ENCODE measurements around the gene MED15.

DNA sequence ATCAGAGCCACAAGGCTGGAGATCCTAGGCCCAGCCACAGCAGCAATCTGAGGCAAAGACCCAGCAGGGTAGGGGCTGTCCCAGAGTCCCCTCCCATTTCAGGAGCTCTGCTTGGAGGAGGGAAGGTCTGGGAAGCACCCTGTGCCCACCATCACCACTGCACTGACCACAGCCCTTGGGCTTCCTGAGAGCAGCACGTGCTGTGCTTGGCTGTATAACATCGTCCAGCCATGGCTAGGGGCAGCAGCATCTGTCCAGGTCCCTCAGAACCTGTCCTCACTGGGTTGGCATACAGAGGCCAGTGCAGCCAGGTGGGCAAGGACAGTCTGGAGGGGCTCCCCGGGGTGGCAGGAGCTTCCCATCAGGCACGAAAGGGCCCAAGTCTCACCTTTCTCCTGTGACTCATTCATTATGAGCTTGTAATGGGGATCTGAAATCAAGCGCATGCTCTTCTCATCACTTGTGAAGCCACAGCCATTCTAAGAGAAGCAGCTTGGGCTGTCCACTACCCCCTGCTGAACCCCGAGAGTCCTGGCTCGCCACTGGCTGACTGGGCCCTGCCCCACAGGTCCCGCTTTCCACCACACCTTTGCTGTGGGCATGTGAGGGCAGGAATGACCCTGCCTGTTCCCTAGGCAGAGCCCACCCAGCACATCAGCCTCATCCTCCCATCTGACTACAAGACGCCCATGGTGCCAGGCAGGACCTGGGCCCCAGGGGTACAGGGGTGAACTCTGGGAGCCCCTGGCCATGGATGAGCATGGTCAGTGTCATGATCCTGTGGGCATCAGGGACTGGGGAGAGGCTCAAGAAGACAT, 83.3 kb downstream of the MED15 start:
- TF ChIP-seq, protein P1, sequence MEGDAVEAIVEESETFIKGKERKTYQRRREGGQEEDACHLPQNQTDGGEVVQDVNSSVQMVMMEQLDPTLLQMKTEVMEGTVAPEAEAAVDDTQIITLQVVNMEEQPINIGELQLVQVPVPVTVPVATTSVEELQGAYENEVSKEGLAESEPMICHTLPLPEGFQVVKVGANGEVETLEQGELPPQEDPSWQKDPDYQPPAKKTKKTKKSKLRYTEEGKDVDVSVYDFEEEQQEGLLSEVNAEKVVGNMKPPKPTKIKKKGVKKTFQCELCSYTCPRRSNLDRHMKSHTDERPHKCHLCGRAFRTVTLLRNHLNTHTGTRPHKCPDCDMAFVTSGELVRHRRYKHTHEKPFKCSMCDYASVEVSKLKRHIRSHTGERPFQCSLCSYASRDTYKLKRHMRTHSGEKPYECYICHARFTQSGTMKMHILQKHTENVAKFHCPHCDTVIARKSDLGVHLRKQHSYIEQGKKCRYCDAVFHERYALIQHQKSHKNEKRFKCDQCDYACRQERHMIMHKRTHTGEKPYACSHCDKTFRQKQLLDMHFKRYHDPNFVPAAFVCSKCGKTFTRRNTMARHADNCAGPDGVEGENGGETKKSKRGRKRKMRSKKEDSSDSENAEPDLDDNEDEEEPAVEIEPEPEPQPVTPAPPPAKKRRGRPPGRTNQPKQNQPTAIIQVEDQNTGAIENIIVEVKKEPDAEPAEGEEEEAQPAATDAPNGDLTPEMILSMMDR (IDR thresholded peaks at IDR 0.05): no peak
- TF ChIP-seq POLR2A (IDR thresholded peaks at IDR 0.05): no peak
